GM12874 (cell line): ENCODE measurements around the gene ARF4.

Experiments
- CTCF ChIP-seq: IDR thresholded peaks from 2 replicates; pipeline ENCODE4 v1.5.1; 2011; ENCODE audit warnings: low read depth, mild to moderate bottlenecking, control low read depth, low read length, moderate library complexity; ENCODE audit not compliant: insufficient read depth

ARF4 gene

DNA sequence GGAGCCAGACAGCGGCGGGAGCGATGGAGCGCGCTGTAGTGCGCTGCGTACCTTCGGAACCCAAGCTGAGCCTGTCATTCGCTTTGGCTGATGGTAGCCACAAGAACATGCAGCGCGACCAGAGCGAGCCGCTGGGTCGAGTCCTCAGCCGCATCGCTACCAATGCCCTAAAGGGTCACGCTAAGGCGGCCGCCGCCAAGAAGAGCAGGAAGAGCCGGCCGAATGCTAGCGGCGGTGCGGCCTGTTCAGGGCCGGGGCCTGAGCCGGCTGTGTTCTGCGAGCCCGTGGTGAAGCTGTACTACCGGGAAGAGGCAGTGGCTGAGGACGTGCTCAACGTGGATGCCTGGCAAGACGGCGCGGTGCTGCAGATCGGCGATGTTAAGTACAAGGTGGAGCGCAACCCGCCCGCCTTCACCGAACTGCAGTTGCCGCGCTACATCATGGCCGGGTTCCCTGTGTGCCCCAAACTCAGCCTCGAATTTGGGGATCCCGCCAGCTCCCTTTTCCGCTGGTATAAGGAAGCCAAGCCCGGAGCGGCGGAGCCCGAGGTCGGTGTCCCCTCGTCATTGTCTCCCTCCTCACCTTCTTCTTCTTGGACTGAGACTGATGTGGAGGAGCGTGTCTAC, 40.6 kb downstream of the ARF4 start:
- no peak for TF ChIP-seq CTCF

DNA sequence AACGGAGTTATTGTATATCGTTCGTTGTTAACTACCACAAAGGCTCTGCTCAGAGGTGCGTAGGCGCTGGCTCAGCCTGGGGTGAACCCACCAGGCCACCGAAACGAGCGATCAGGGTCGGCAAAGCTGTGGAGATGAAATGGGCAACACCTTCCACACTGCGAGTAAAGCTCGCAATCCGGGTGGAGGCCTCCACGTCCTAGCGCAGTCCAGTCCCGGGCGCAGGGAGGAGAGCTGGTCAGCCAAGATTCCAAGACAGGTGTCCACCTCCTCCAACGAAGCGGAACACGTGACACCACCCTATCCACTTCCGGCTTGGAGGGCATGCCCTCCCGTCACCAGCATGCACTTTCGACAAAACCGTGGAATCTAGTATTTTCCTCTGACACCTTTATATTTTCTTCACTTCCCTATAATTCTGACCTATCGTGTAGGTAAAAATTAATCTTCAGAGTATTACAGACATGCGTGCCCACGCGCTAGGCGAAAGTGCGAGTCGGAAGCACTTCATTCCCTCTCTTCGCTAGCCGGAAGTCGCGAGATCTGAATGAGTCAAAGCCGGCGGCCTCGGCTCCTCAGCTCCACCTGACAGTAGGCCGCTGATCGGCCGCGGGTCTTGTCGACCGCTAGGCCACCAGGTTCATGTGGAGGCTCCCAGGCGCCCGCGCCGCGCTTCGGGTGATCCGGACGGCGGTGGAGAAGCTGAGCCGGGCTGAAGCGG, 41.2 kb downstream of the ARF4 start, which contains the start of gene PDE12:
TSS of gene PDE12 (plus strand) at position 537 of the 721 bp plus-strand sequence. CDS start at position 643, 106 bp downstream.
- TF ChIP-seq CTCF: no peak

DNA sequence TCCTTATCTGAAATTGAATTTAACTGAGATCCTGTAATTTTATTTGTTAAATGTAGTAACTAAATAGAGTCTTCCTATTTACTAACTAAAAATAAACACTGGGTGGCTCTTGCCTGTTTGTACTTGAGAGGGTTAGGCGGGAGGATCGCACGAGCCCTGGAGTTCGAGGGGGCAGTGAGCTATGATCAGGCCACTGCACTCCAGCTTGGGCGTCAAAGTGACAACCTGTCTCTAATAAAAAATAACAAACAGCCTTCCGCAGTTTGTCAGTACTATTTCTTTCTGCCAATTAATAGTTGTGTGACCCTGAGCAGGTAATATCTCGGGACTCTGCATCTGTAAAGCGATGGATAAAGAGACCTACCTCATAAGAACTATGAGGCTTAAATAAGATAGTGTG, 41.8 kb downstream of the ARF4 start:
- TF ChIP-seq CTCF: no peak

DNA sequence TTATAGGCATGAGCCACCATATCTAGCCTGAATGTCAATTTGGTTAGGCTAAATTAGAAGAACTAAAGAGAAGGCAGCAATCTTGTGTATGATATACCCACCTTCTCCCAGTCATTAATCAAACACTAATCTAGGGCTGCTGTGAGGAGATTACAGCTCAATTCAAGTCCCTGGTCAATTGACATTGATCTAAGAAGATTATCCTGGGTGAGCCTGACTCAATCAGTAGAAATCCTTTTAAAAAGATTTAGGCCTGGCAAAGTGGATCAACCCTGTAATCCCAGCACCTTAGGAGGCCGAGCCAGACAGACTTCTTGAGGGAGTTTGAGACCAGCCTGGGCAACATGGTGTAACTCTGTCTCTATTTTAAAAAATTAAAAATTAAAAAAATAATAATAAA, 50.5 kb downstream of the ARF4 start:
- TF ChIP-seq CTCF: no peak

GRCh38 chr3:57545636-57546268, 51.4 kb downstream of the ARF4 start:
- no peak for TF ChIP-seq CTCF

GRCh38 chr3:57544181-57545125, 52.7 kb downstream of the ARF4 start, which contains the start of gene DNAH12:
Gene DNAH12, minus strand, starts transcription at chr3:57544344. Its CDS starts 1,474 bp downstream, at chr3:57542870.
- no peak for TF ChIP-seq CTCF
